HG02798 (cell line): ENCODE data around the gene KCNH2.

Experiments
- ATAC-seq: cut with Tn5 transposase; IDR thresholded peaks from one replicate; pipeline ENCODE4 v1.9.1; 2021; ENCODE audit warnings: mild to moderate bottlenecking; ENCODE audit not compliant: unreplicated experiment, poor library complexity

Gene KCNH2

GRCh38 chr7:150976529-150977381, 1.4 kb downstream of the KCNH2 start:
- ATAC-seq: no peak

GRCh38 chr7:150975536-150976319, 2.4 kb downstream of the KCNH2 start:
- ATAC-seq: no peak

- peak; percentile 62 for ATAC-seq
These were observed 3.4 kb downstream of the KCNH2 start for GRCh38 chr7:150974468-150975391.

GRCh38 chr7:150973571-150974451, 4.3 kb downstream of the KCNH2 start:
- no peak for ATAC-seq

GRCh38 chr7:150972741-150973140, 5.4 kb downstream of the KCNH2 start:
- no peak for ATAC-seq

GRCh38 chr7:150972023-150972468, 6.1 kb downstream of the KCNH2 start:
- ATAC-seq: no peak

GRCh38 chr7:150971242-150972022, 6.7 kb downstream of the KCNH2 start:
- ATAC-seq: no peak

GRCh38 chr7:150970424-150970823, 7.7 kb downstream of the KCNH2 start:
- no peak for ATAC-seq

GRCh38 chr7:150969475-150969874, 8.6 kb downstream of the KCNH2 start:
- no peak for ATAC-seq

- no peak for ATAC-seq
These were observed 9.3 kb downstream of the KCNH2 start for GRCh38 chr7:150968734-150969372.

GRCh38 chr7:150968056-150968733, 9.9 kb downstream of the KCNH2 start:
- ATAC-seq: no peak

GRCh38 chr7:150967349-150967748, 10.8 kb downstream of the KCNH2 start:
- no peak for ATAC-seq

- ATAC-seq: no peak
These were observed 12.1 kb downstream of the KCNH2 start for GRCh38 chr7:150966002-150966401.

GRCh38 chr7:150965273-150965830, 12.8 kb downstream of the KCNH2 start:
- ATAC-seq: no peak

- ATAC-seq: no peak
These were observed 13.5 kb downstream of the KCNH2 start for GRCh38 chr7:150964593-150965111.

GRCh38 chr7:150963707-150964559, 14.2 kb downstream of the KCNH2 start:
- ATAC-seq: no peak
